HEK293T (cell line): ENCODE results near the gene ATF7.

Source experiments
- ARNT ChIP-seq: fragments of 450-650 bp; IDR thresholded peaks from 2 replicates; pipeline ENCODE4 v1.6.1; 2017; ENCODE audit warnings: mild to moderate bottlenecking
- BHLHE40 ChIP-seq: fragments of 450-650 bp; IDR thresholded peaks from 2 replicates; pipeline ENCODE4 v1.6.1; 2016; ENCODE audit warnings: mild to moderate bottlenecking, moderate library complexity, borderline replicate concordance
- FOXK2 ChIP-seq: fragments of 450-650 bp; IDR thresholded peaks from 2 replicates; pipeline ENCODE4 v1.6.1; 2016; ENCODE audit warnings: mild to moderate bottlenecking
- NFRKB ChIP-seq: fragments of 450-650 bp; IDR thresholded peaks from 2 replicates; pipeline ENCODE4 v1.6.1; 2016; ENCODE audit warnings: mild to moderate bottlenecking, moderate library complexity
- PKNOX1 ChIP-seq: fragments of 450-650 bp; IDR thresholded peaks from 2 replicates; pipeline ENCODE4 v1.6.1; 2016
- SP1 ChIP-seq: fragments of 450-650 bp; IDR thresholded peaks from 2 replicates; pipeline ENCODE4 v1.6.1; 2017
- SUZ12 ChIP-seq: fragments of 450-650 bp; IDR thresholded peaks from 2 replicates; pipeline ENCODE4 v1.6.1; 2016; ENCODE audit warnings: mild to moderate bottlenecking

- no peak for TF ChIP-seq SP1
- TF ChIP-seq NFRKB = no peak
- TF ChIP-seq ARNT = no peak
- no peak for TF ChIP-seq SUZ12
- TF ChIP-seq BHLHE40 = no peak
- TF ChIP-seq PKNOX1 = no peak
- no peak for TF ChIP-seq FOXK2
Measured at GRCh38 chr12:53611304-53611703, 14.9 kb downstream of the ATF7 start.
